OCI-LY7 (cell line): ENCODE results near the gene TLE1. TPM values are rescaled to one million over a fixed set of nuclear protein-coding genes. Genes with fewer than 3 reads are reported as not detected.
"Not testable (repeated sequence)": the region's sequence is repeated elsewhere in the genome, so short reads cannot be mapped to it uniquely, and the experiment has no call there.

Experiments
- BruUV-seq: library from RNA; stranded (reverse); fragments of 400-500 nt; replicated peaks from 2 replicates; lab custom pipeline; 2021; lab: Mats Ljungman, UMichigan
- CTCF ChIA-PET: fragments of 300-600 bp; sonication (Branson Sonifier 250); formaldehyde crosslinking; loops from one replicate; lab custom pipeline; 2022; ENCODE audit warnings: antibody characterized with exemption; ENCODE audit not compliant: unreplicated experiment; lab: Charles Lee
- POLR2A ChIA-PET: fragments of 300-600 bp; sonication (Branson Sonifier 250); formaldehyde crosslinking; loops from one replicate; lab custom pipeline; 2022; ENCODE audit warnings: antibody characterized with exemption; lab: Charles Lee
- DNase-seq: peaks from one replicate; pipeline ENCODE4 v3.0.0-alpha.2; 2015; ENCODE audit warnings: low spot score
- H2AFZ ChIP-seq: fragments of 200-600 bp; sonication (generic), shearing (Covaris generic); 2 replicates; pipeline ENCODE4 v1.6.1; 2014; ENCODE audit warnings: mild to moderate bottlenecking, antibody characterized with exemption, low read length, moderate library complexity
- H3K27ac ChIP-seq: fragments of 200-600 bp; sonication (generic); 2 replicates; pipeline ENCODE4 v1.5.1; 2014; ENCODE audit warnings: mixed run types, low read depth, mild to moderate bottlenecking, moderate library complexity, low read length, inconsistent platforms; ENCODE audit not compliant: poor library complexity, severe bottlenecking
- H3K36me3 ChIP-seq: fragments of 200-600 bp; sonication (generic); 2 replicates; pipeline ENCODE4 v1.6.1; 2014; ENCODE audit warnings: mild to moderate bottlenecking, antibody characterized with exemption, low read length, moderate library complexity, mixed read lengths; ENCODE audit not compliant: insufficient read depth
- H3K4me1 ChIP-seq: fragments of 200-600 bp; sonication (generic); 2 replicates; pipeline ENCODE4 v1.5.1; 2014; ENCODE audit warnings: mild to moderate bottlenecking, low read length; ENCODE audit not compliant: insufficient read depth, poor library complexity, severe bottlenecking
- H3K4me2 ChIP-seq: fragments of 200-600 bp; sonication (generic); 2 replicates; pipeline ENCODE4 v1.6.1; 2014; ENCODE audit warnings: mild to moderate bottlenecking, low read length
- H3K4me3 ChIP-seq: fragments of 200-600 bp; sonication (generic); 2 replicates; pipeline ENCODE4 v1.5.1; 2014; ENCODE audit warnings: mild to moderate bottlenecking, low read depth, low read length; ENCODE audit not compliant: poor library complexity, severe bottlenecking
- H3K79me2 ChIP-seq: fragments of 200-600 bp; sonication (generic); 2 replicates; pipeline ENCODE4 v1.6.1; 2016; ENCODE audit warnings: low read depth, mild to moderate bottlenecking, low read length, moderate library complexity, mixed read lengths; ENCODE audit not compliant: insufficient read depth
- H3K9me2 ChIP-seq: fragments of 200-600 bp; sonication (generic); 2 replicates; pipeline ENCODE4 v1.6.1; 2016; ENCODE audit warnings: mild to moderate bottlenecking, low read length, mixed read lengths; ENCODE audit not compliant: insufficient read depth
- H3K9me3 ChIP-seq: fragments of 200-600 bp; sonication (generic); 2 replicates; pipeline ENCODE4 v1.6.1; 2014; ENCODE audit warnings: mild to moderate bottlenecking, mixed run types, low read length, mixed read lengths
- H4K20me1 ChIP-seq: fragments of 200-600 bp; sonication (generic); 2 replicates; pipeline ENCODE4 v1.6.1; 2014; ENCODE audit warnings: mild to moderate bottlenecking, antibody characterized with exemption, low read length, moderate library complexity, mixed read lengths; ENCODE audit not compliant: insufficient read depth
- CTCF ChIP-seq: fragments of 200-600 bp; sonication (generic); conservative IDR thresholded peaks from 2 replicates; pipeline ENCODE4 v1.5.1; 2014; ENCODE audit warnings: mild to moderate bottlenecking, antibody characterized with exemption, low read length, moderate library complexity, mixed read lengths
- EZH2phosphoT487 ChIP-seq: fragments of 200-600 bp; sonication (generic); IDR thresholded peaks from 2 replicates; pipeline ENCODE4 v1.6.1; 2018; ENCODE audit warnings: low read depth, borderline replicate concordance, mild to moderate bottlenecking, mixed run types, antibody characterized with exemption, low read length, moderate library complexity, mixed read lengths
- intact Hi-C: fragments of 100-400 bp; cut with micrococcal nuclease; formaldehyde crosslinking; loops from one replicate; pipeline ENCODE4 v1.10.0; 2022; ENCODE audit not compliant: unreplicated experiment
- total RNA-seq, 2 experiments: library from RNA; depleted of rRNA in 1 of 2; stranded (reverse); fragments of >200 nt in 1 of 2; shearing (Covaris generic) in 1 of 2; gene quantifications; 2 replicates each; pipeline ENCODE4 v1.2.3, GENCODE V29; 2014 to 2022

TLE1 gene
- total RNA-seq, 2 experiments from 2014 or later = 0.13 TPM; not detected in 1

- Histone ChIP-seq H4K20me1 (no peaks in the 10 kb centered on the region), H3K4me1 (no peaks in the 10 kb centered on the region), H3K9me2 (no peaks in the 10 kb centered on the region), H3K36me3 (no peaks in the 10 kb centered on the region), H3K27ac (no peak overlapping the region), H2AFZ (no peak overlapping the region), H3K9me3 (no peaks in the 10 kb centered on the region), H3K4me2 (no peak overlapping the region), H3K4me3 (no peak overlapping the region), H3K79me2 (no peaks in the 10 kb centered on the region)
- intact Hi-C loops = no loop called here
- no TSS peak for BruUV-seq
- ChIA-PET POLR2A (no interaction called here), CTCF (no interaction called here)
- no peak for TF ChIP-seq CTCF
- no peak for TF ChIP-seq EZH2phosphoT487
- DNase-seq = no peak
Observed at GRCh38 chr9:81694541-81694940, 5.2 kb upstream of the TLE1 start.

DNA sequence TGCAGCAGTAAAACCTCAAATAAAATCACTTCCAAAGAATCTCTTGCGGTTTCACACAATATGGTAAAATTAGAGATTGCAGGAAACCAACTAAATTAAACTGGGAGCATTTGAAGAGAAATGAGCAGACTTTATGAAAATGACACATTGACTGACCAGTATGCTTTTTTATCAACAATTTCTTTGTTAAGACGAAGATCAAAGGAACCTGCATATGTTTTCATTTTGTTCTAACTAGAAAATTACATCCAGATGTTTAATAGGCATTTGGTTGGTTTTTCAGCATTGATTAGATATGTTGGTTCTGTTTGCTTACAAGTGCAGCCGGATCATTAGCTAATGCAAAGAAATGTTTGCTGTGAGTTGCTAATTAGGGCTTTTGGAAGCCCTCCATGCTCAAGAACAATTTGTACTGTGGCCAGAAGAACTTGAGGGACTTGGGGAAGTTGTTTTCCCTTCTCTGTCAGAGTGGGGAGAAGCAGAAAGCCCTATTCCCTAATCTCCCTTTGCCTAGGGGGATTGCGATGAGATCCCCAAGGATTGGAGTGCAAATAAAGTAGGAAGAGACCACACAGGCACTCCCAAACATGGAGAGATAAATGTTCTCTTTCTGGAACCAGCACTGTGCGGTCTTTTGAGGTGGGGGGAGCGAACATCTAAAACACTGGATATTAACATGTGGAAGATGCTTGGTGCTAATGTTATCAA lies 4.5 kb upstream of the TLE1 start:
- Histone ChIP-seq H3K27ac (no peak overlapping the region), H3K79me2 (no peaks in the 10 kb centered on the region), H3K4me2 (no peak overlapping the region), H2AFZ (no peak overlapping the region), H3K4me3 (no peak overlapping the region), H3K36me3 (no peaks in the 10 kb centered on the region), H3K9me2 (no peaks in the 10 kb centered on the region), H4K20me1 (no peaks in the 10 kb centered on the region), H3K4me1 (no peaks in the 10 kb centered on the region), H3K9me3 (no peaks in the 10 kb centered on the region)
- no peak for TF ChIP-seq CTCF
- no peak for TF ChIP-seq EZH2phosphoT487
- CTCF ChIA-PET = no interaction called here
- POLR2A ChIA-PET = no interaction called here
- no TSS peak for BruUV-seq
- intact Hi-C loops = no loop called here
- no peak for DNase-seq

DNA sequence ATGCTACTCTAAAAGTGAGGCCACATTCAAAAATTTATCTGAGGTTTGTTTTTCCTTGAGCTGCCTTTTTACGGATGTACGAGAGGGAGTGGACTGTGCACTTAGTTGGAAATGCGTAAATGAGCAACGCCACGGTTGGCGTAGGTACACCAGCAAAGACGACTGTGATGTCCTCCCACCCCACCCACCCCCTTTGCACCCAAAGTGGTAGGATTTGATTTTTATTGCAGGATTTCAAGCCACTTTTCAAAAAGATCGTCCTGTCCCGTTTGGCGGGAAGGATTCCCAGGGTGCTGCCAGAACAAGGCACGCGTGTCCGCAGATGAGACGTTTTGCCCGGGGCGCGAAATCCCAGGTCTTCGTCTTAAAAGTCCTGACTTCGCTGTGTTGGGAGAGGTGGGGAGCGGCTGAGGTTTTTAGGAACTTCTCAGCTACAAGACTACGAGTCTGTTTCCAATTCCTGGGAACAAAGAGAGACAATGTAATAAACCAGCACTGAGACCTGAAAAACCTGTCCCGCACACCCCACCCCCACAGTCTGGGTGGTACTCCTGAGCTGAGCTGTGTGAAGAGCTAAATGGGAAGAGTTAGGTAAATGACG lies 1.0 kb upstream of the TLE1 start:
- Histone ChIP-seq H3K9me3 (no peaks in the 10 kb centered on the region), H4K20me1 (no peaks in the 10 kb centered on the region), H3K4me1 (no peaks in the 10 kb centered on the region), H3K27ac (no peak overlapping the region), H3K4me3 (no peak overlapping the region), H3K4me2 (no peak overlapping the region), H3K79me2 (no peaks in the 10 kb centered on the region), H3K9me2 (no peaks in the 10 kb centered on the region), H3K36me3 (no peaks in the 10 kb centered on the region), H2AFZ (no peak overlapping the region)
- no peak for DNase-seq
- CTCF ChIA-PET = no interaction called here
- POLR2A ChIA-PET = interaction anchor here (0.9 kb wide), 1 partner anchor 10 kb away, joined by 4 read pairs; no protein-coding TSS in a partner anchor
- TF ChIP-seq EZH2phosphoT487 (no peak), CTCF (no peak)
- intact Hi-C loops = no loop called here
- no TSS peak for BruUV-seq

DNA sequence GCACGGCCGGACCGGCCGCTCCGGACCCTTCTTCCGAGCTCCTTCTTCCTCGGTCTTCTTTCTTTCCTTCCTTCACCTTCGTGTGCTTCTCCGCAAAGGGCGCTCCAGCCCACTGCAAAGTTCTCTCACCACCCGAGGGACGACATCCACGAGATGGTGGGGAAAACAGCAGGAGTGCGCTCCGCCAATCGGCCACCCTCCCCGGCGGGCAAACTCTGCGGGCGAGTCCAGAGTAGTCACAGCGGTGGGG lies 329 bp downstream of the TLE1 start:
- DNase-seq, H3K79me2 ChIP-seq, intact Hi-C loops, H3K4me2 ChIP-seq, H3K9me2 ChIP-seq, BruUV-seq, POLR2A ChIA-PET, H2AFZ ChIP-seq, H4K20me1 ChIP-seq, H3K4me1 ChIP-seq, CTCF ChIA-PET, H3K36me3 ChIP-seq, H3K27ac ChIP-seq, H3K9me3 ChIP-seq, H3K4me3 ChIP-seq: not testable (repeated sequence)
